ENCODE results near the gene EZR. TPM values are rescaled to one million over a fixed set of nuclear protein-coding genes. Genes with fewer than 3 reads are reported as not detected.
A peak's percentile ranks its signal among the peaks of the same experiment; 100 is the strongest.

The EZR gene
- total and polyA plus RNA-seq, 9 of the 15 experiments (the other 6 are each of a cell fraction or from before 2014, with no cell fraction given) = 36.5 to 162 (median 104) TPM

DNA sequence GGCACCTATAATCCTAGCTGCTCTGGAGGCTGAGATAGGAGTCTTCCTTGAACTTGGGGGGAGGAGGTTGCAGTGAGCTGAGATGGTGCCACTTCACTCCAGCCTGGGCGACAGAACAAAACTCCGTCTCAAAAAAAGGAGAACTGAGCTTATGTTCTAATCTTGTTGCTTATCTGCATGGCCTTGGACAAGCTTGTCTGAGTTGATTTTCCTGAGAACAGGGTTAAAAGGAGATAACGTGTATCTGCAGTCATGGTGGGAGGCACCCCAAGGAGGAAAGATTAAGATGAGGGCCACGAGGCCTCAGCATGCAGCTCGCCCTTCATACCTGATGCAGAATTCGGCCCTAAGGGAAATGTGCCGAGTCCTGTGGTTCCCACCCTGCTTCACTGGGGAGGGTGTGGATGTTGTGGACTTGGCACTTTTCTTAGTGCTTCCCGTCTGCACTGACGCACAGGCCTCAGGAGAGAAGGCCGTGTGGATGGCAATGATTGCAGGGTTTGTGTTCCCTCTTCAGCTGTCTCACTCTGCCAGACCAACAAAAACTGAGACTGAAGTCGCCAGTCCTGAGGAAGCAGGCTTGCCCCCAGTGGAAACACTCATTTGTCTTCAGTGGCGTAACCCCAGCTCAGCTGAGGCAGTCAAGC lies 56.3 kb downstream of the EZR start (continued):
- peak; percentile 18; the same call in 1 of the 2 replicates for TF ChIP-seq DEAF1 (CRISPR knock-in tag; IDR thresholded peaks at IDR 0.05)
- no peak for TF ChIP-seq NR4A1 (CRISPR knock-in tag; IDR thresholded peaks at IDR 0.05)
- peak; percentile 69 for TF ChIP-seq NR4A1 (tag; IDR thresholded peaks at IDR 0.05)
- no peak for TF ChIP-seq NFRKB (IDR thresholded peaks at IDR 0.05; ENCODE audit: low read depth)
- TF ChIP-seq ZBTB17 (CRISPR knock-in tag; IDR thresholded peaks at IDR 0.05) = peak; percentile 61; the same call in 1 of the 2 replicates
- TF ChIP-seq CHCHD3 (CRISPR knock-in tag; IDR thresholded peaks at IDR 0.05) = no peak
- TF ChIP-seq MIER1 (IDR thresholded peaks at IDR 0.05; ENCODE audit: low read depth) = 0 out of 2 replicates have a peak, but pooled peaks have one; percentile 15
- TF ChIP-seq SMARCC2 (IDR thresholded peaks at IDR 0.05; ENCODE audit: low read depth) = peak; percentile 93
- TF ChIP-seq WHSC1 (IDR thresholded peaks at IDR 0.05; ENCODE audit: low read length) = no peak
- no peak for TF ChIP-seq CREB3 (tag; conservative IDR thresholded peaks at IDR 0.05; ENCODE audit: low read depth)
- no peak for TF ChIP-seq SRSF1 (IDR thresholded peaks at IDR 0.05; ENCODE audit: low read depth, low read length)
- 0 out of 2 replicates have a peak, but pooled peaks have one; percentile 37 for TF ChIP-seq KLF1 (tag; IDR thresholded peaks at IDR 0.05)
- no peak for TF ChIP-seq DDX20 (tag; IDR thresholded peaks at IDR 0.05; ENCODE audit: low read depth)
- no peak for TF ChIP-seq E4F1 (CRISPR knock-in tag; IDR thresholded peaks at IDR 0.05; ENCODE audit: borderline replicate concordance)
- no peak for TF ChIP-seq ARHGAP35 (IDR thresholded peaks at IDR 0.05; ENCODE audit: partially characterized antibody)
- no peak for TF ChIP-seq RBM25 (IDR thresholded peaks at IDR 0.05; ENCODE audit: low read depth, low read length, severe bottlenecking)
- no peak for TF ChIP-seq SMARCB1 (IDR thresholded peaks at IDR 0.05; ENCODE audit: insufficient read length, low read depth)
- TF ChIP-seq SRSF3 (IDR thresholded peaks at IDR 0.05; ENCODE audit: insufficient read depth, low read length) = no peak
- peak; percentile 67 for TF ChIP-seq GABPB1 (CRISPR knock-in tag; IDR thresholded peaks at IDR 0.05)
- TF ChIP-seq L3MBTL2 (IDR thresholded peaks at IDR 0.05) = peak; percentile 96
- TF ChIP-seq HDAC1 (IDR thresholded peaks at IDR 0.05) = peak in 1 of 2 experiments; percentile 95; a peak in 2 of 4 replicates
- no peak for TF ChIP-seq ZNF77 (CRISPR knock-in tag; IDR thresholded peaks at IDR 0.05)
- no peak for TF ChIP-seq ETV1 (tag; conservative IDR thresholded peaks at IDR 0.05; ENCODE audit: low read depth)
- TF ChIP-seq, protein P1, sequence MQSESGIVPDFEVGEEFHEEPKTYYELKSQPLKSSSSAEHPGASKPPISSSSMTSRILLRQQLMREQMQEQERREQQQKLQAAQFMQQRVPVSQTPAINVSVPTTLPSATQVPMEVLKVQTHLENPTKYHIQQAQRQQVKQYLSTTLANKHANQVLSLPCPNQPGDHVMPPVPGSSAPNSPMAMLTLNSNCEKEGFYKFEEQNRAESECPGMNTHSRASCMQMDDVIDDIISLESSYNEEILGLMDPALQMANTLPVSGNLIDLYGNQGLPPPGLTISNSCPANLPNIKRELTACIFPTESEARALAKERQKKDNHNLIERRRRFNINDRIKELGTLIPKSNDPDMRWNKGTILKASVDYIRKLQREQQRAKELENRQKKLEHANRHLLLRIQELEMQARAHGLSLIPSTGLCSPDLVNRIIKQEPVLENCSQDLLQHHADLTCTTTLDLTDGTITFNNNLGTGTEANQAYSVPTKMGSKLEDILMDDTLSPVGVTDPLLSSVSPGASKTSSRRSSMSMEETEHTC (IDR thresholded peaks at IDR 0.05) = peak; percentile 57; the same call in 1 of the 2 replicates
